Measurements from ENCODE around the gene MASP1. TPM values are rescaled to one million over a fixed set of nuclear protein-coding genes. Genes with fewer than 3 reads are reported as not detected.

The MASP1 gene
- total RNA-seq, 1 experiment from 2014 or later = 1.0 TPM

DNA sequence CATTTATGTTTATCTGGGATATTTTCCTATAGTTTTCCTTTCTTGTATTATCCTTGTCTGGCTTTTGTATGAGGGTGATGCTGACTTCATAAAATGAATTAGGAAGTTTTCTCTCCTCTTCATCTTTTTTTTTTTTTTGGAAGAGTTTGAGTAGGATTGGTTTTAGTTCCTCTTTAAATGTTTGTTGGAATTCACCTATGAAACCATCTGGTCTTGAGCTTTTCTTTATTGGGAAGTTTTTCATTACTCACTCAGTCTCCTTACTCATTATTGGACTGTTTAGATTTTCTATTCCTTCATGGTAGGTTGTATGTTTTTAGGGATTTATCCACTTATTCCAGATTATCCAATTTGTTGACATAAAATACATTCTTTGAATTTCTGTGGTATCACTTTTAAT, 18.7 kb upstream of the MASP1 start:
- TF ChIP-seq, protein P1, sequence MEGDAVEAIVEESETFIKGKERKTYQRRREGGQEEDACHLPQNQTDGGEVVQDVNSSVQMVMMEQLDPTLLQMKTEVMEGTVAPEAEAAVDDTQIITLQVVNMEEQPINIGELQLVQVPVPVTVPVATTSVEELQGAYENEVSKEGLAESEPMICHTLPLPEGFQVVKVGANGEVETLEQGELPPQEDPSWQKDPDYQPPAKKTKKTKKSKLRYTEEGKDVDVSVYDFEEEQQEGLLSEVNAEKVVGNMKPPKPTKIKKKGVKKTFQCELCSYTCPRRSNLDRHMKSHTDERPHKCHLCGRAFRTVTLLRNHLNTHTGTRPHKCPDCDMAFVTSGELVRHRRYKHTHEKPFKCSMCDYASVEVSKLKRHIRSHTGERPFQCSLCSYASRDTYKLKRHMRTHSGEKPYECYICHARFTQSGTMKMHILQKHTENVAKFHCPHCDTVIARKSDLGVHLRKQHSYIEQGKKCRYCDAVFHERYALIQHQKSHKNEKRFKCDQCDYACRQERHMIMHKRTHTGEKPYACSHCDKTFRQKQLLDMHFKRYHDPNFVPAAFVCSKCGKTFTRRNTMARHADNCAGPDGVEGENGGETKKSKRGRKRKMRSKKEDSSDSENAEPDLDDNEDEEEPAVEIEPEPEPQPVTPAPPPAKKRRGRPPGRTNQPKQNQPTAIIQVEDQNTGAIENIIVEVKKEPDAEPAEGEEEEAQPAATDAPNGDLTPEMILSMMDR (conservative IDR thresholded peaks at IDR 0.05) = no peak

More for the DNA sequence above, 18.7 kb upstream of the MASP1 start:
- Histone ChIP-seq H3K4me1 (ENCODE audit: insufficient read depth, low read length) (0 out of 2 replicates have a peak, but pooled peaks cover 2% of the 10 kb centered on the region), H4K20me1 (ENCODE audit: control insufficient read depth, insufficient read depth, insufficient read length) (no peaks in the 10 kb centered on the region), H2BK15ac (ENCODE audit: low read depth, low read length) (no peak overlapping the region), H3K27ac (ENCODE audit: insufficient read length, low read depth, low read length) (no peak overlapping the region), H2BK120ac (ENCODE audit: low read depth, low read length, poor library complexity, severe bottlenecking) (no peak overlapping the region), H3K9ac (ENCODE audit: extremely low read depth, insufficient read length, low read length) (no peak overlapping the region), H2AFZ (ENCODE audit: low read length) (no peak overlapping the region), H2AK5ac (ENCODE audit: insufficient read length, low read length) (no peak overlapping the region), H4K5ac (ENCODE audit: insufficient read length, low read depth, low read length) (no peak overlapping the region), H4K91ac (ENCODE audit: insufficient read length, low read depth, low read length) (no peak overlapping the region), H3K79me1 (ENCODE audit: insufficient read depth, low read depth, low read length, poor library complexity, severe bottlenecking) (no peaks in the 10 kb centered on the region), H3K4me2 (ENCODE audit: insufficient read depth, insufficient read length, low read length) (no peak overlapping the region), H3K14ac (ENCODE audit: insufficient read depth, low read length) (no peak overlapping the region), H3K18ac (ENCODE audit: insufficient read length, low read depth, low read length) (no peak overlapping the region), H4K8ac (replicated peaks; ENCODE audit: insufficient read length, low read depth, low read length) (no peak overlapping the region), H2BK12ac (ENCODE audit: insufficient read length, low read depth, low read length) (no peak overlapping the region), H3K23ac (ENCODE audit: insufficient read length, low read depth, low read length) (no peak overlapping the region), H3K56ac (ENCODE audit: insufficient read length, low read depth, low read length) (no peak overlapping the region), H3K79me2 (ENCODE audit: insufficient read depth, low read length) (no peaks in the 10 kb centered on the region), H2BK5ac (ENCODE audit: insufficient read length, low read length) (no peak overlapping the region), H3K23me2 (ENCODE audit: insufficient read length, low read depth, low read length, poor library complexity, severe bottlenecking) (no peaks in the 10 kb centered on the region), H3K4ac (ENCODE audit: low read depth, low read length) (no peak overlapping the region), H3K27me3 (ENCODE audit: insufficient read depth, low read length) (no peaks in the 10 kb centered on the region), H3K9me3 (ENCODE audit: control insufficient read depth, low read depth, low read length) (no peaks in the 10 kb centered on the region), H2BK20ac (ENCODE audit: low read depth, low read length, poor library complexity, severe bottlenecking) (no peak overlapping the region), H3T11ph (ENCODE audit: low read length) (no peak overlapping the region)
- peaks cover 3 to 5% of the 10 kb centered on the region in 2 experiments; a peak in 4 of 5 replicates for H3K9me3 Mint-ChIP-seq
- peaks cover 0 to 5% (median 1%) of the 10 kb centered on the region in 3 experiments; a peak in 2 of 7 replicates for H3K36me3 Mint-ChIP-seq (ENCODE audit: insufficient read depth in 1 of 3, low read depth in 3 of 3)
- DNase-seq = no peak
- H3K4me3 Mint-ChIP-seq = no peak overlapping the region
- no peak overlapping the region for H3K27ac Mint-ChIP-seq
- H3K27me3 Mint-ChIP-seq (ENCODE audit: low read depth) = peaks cover 12% of the 10 kb centered on the region
- peaks cover 6% of the 10 kb centered on the region in 2 experiments for H3K4me1 Mint-ChIP-seq

Data from H9 (cell line).